Loucy (cell line): ENCODE data around the gene DYNC2H1.
A peak's percentile ranks its signal among the peaks of the same experiment; 100 is the strongest.

Experiments
- H2AFZ ChIP-seq: fragments of 200-600 bp; sonication (generic); 2 replicates; pipeline ENCODE4 v1.6.0; 2016; ENCODE audit warnings: antibody characterized with exemption, mild to moderate bottlenecking, low read length, moderate library complexity
- H3F3A ChIP-seq: fragments of 200-600 bp; 2 replicates; pipeline ENCODE4 v1.6.0; 2016; ENCODE audit warnings: antibody characterized with exemption, low read depth, mild to moderate bottlenecking
- H3K27me3 ChIP-seq: fragments of 200-600 bp; sonication (generic); 2 replicates; pipeline ENCODE4 v1.6.1; 2014; ENCODE audit warnings: low read length, mild to moderate bottlenecking; ENCODE audit not compliant: insufficient read depth, poor library complexity, severe bottlenecking
- H3K36me3 ChIP-seq: fragments of 200-600 bp; sonication (generic); 2 replicates; pipeline ENCODE4 v1.6.1; 2016; ENCODE audit warnings: low read length; ENCODE audit not compliant: insufficient read depth
- H3K4me1 ChIP-seq: fragments of 200-600 bp; sonication (generic); 2 replicates; pipeline ENCODE4 v1.5.1; 2014; ENCODE audit warnings: low read length, mild to moderate bottlenecking; ENCODE audit not compliant: insufficient read depth, poor library complexity, severe bottlenecking
- H3K4me2 ChIP-seq: fragments of 200-600 bp; sonication (generic); 2 replicates; pipeline ENCODE4 v1.6.0; 2014; ENCODE audit warnings: antibody characterized with exemption, low read length, low read depth, mild to moderate bottlenecking; ENCODE audit not compliant: poor library complexity, severe bottlenecking
- H3K4me3 ChIP-seq: fragments of 200-600 bp; sonication (generic); 2 replicates; pipeline ENCODE4 v1.5.1; 2014; ENCODE audit warnings: low read length, mild to moderate bottlenecking, mixed read lengths; ENCODE audit not compliant: poor library complexity, severe bottlenecking
- H3K79me2 ChIP-seq: fragments of 200-600 bp; sonication (generic); 2 replicates; pipeline ENCODE4 v1.6.1; 2014; ENCODE audit warnings: low read length; ENCODE audit not compliant: insufficient read depth
- H3K9ac ChIP-seq: fragments of 200-600 bp; sonication (generic); 2 replicates; pipeline ENCODE4 v1.6.0; 2014; ENCODE audit warnings: mild to moderate bottlenecking, low read depth, low read length, moderate library complexity; ENCODE audit not compliant: poor library complexity, severe bottlenecking
- H3K9me2 ChIP-seq: fragments of 200-600 bp; sonication (generic); replicated peaks from 2 replicates; pipeline ENCODE4 v1.6.1; 2016; ENCODE audit warnings: low read depth, low read length, mixed read lengths
- H3K9me3 ChIP-seq: fragments of 200-600 bp; sonication (generic); 2 replicates; pipeline ENCODE4 v1.6.1; 2014; ENCODE audit warnings: mild to moderate bottlenecking, antibody characterized with exemption, low read length, low read depth; ENCODE audit not compliant: insufficient read depth
- H4K20me1 ChIP-seq: fragments of 200-600 bp; sonication (generic); 2 replicates; pipeline ENCODE4 v1.6.0; 2014; ENCODE audit warnings: antibody characterized with exemption, low read length, mild to moderate bottlenecking; ENCODE audit not compliant: insufficient read depth, poor library complexity, severe bottlenecking
- CTCF ChIP-seq: fragments of 200-600 bp; sonication (generic); conservative IDR thresholded peaks from 2 replicates; pipeline ENCODE4 v1.5.1; 2014; ENCODE audit warnings: mild to moderate bottlenecking, antibody characterized with exemption, low read length
- EZH2phosphoT487 ChIP-seq: fragments of 200-600 bp; IDR thresholded peaks from 2 replicates; pipeline ENCODE4 v1.6.1; 2018; ENCODE audit warnings: antibody characterized with exemption, mild to moderate bottlenecking, moderate library complexity, borderline replicate concordance

DYNC2H1 gene

GRCh38 chr11:103418014-103418413 is 308.8 kb downstream of the DYNC2H1 start:
- H4K20me1 ChIP-seq: no peaks in the 10 kb centered on the region
- no peak overlapping the region for H2AFZ ChIP-seq
- no peaks in the 10 kb centered on the region for H3K36me3 ChIP-seq
- no peaks in the 10 kb centered on the region for H3K27me3 ChIP-seq
- H3K4me1 ChIP-seq: peaks cover 27% of the 10 kb centered on the region
- H3F3A ChIP-seq: no peaks in the 10 kb centered on the region
- TF ChIP-seq CTCF (no peak), EZH2phosphoT487 (no peak)
- H3K9ac ChIP-seq: no peak overlapping the region
- H3K9me3 ChIP-seq: no peaks in the 10 kb centered on the region
- H3K4me3 ChIP-seq: no peak overlapping the region
- H3K4me2 ChIP-seq: no peak overlapping the region
- no peaks in the 10 kb centered on the region for H3K79me2 ChIP-seq
- no peaks in the 10 kb centered on the region for H3K9me2 ChIP-seq

- Histone ChIP-seq H3K4me3 (no peak overlapping the region), H2AFZ (peak overlapping the region; percentile 7; the same call in 1 of the 2 replicates), H3K9me2 (no peaks in the 10 kb centered on the region), H4K20me1 (no peaks in the 10 kb centered on the region), H3K36me3 (no peaks in the 10 kb centered on the region), H3K9ac (no peak overlapping the region), H3K4me2 (peak overlapping the region; percentile 35), H3K27me3 (no peaks in the 10 kb centered on the region), H3F3A (no peaks in the 10 kb centered on the region), H3K4me1 (peaks cover 12% of the 10 kb centered on the region), H3K79me2 (no peaks in the 10 kb centered on the region), H3K9me3 (no peaks in the 10 kb centered on the region)
- TF ChIP-seq EZH2phosphoT487 (no peak), CTCF (no peak)
Observed at GRCh38 chr11:103420593-103420992, 311.4 kb downstream of the DYNC2H1 start.

GRCh38 chr11:103433386-103434072 is 324.3 kb downstream of the DYNC2H1 start:
- no peak overlapping the region for H2AFZ ChIP-seq
- H3F3A ChIP-seq: no peaks in the 10 kb centered on the region
- H3K27me3 ChIP-seq: no peaks in the 10 kb centered on the region
- H3K79me2 ChIP-seq: no peaks in the 10 kb centered on the region
- H4K20me1 ChIP-seq: no peaks in the 10 kb centered on the region
- H3K36me3 ChIP-seq: no peaks in the 10 kb centered on the region
- TF ChIP-seq CTCF (peak; percentile 14; the same call in 1 of the 2 replicates), EZH2phosphoT487 (no peak)
- no peak overlapping the region for H3K4me3 ChIP-seq
- H3K9ac ChIP-seq: no peak overlapping the region
- H3K4me2 ChIP-seq: no peak overlapping the region
- H3K9me3 ChIP-seq: no peaks in the 10 kb centered on the region
- no peaks in the 10 kb centered on the region for H3K4me1 ChIP-seq
- no peaks in the 10 kb centered on the region for H3K9me2 ChIP-seq
